Mesendoderm (in vitro differentiated cells): ENCODE measurements around the gene TAF7L. TPM values are rescaled to one million over a fixed set of nuclear protein-coding genes. Genes with fewer than 3 reads are reported as not detected.
"Not testable (repeated sequence)": the region's sequence is repeated elsewhere in the genome, so short reads cannot be mapped to it uniquely, and the experiment has no call there.

Source experiments
- DNase-seq: peaks from one replicate; pipeline ENCODE4 v3.0.0; 2013
- H2AK5ac ChIP-seq: 2 replicates; pipeline ENCODE4 v1.6.1; 2013; ENCODE audit warnings: low read length, inconsistent platforms
- H2BK120ac ChIP-seq: 2 replicates; pipeline ENCODE4 v1.6.1; 2013; ENCODE audit warnings: low read depth, mild to moderate bottlenecking, low read length, moderate library complexity, mixed read lengths
- H2BK15ac ChIP-seq: replicated peaks from 2 replicates; pipeline ENCODE4 v1.6.1; 2013; ENCODE audit warnings: low read depth, mild to moderate bottlenecking, moderate library complexity
- H2BK5ac ChIP-seq: 2 replicates; pipeline ENCODE4 v1.6.1; 2013; ENCODE audit warnings: low read length, inconsistent platforms
- H3K18ac ChIP-seq: 2 replicates; pipeline ENCODE4 v1.6.1; 2013; ENCODE audit warnings: mild to moderate bottlenecking, low read length, mixed read lengths
- H3K23ac ChIP-seq: one replicate; pipeline ENCODE4 v1.6.1; 2013; ENCODE audit warnings: low read length
- H3K27ac ChIP-seq: 2 replicates; pipeline ENCODE4 v1.5.1; 2013; ENCODE audit warnings: low read depth, mild to moderate bottlenecking, inconsistent platforms, low read length, moderate library complexity
- H3K27me3 ChIP-seq: 2 replicates; pipeline ENCODE4 v1.6.1; 2013; ENCODE audit warnings: low read length, control low read depth, mild to moderate bottlenecking, inconsistent platforms; ENCODE audit not compliant: insufficient read depth, poor library complexity
- H3K36me3 ChIP-seq: 2 replicates; pipeline ENCODE4 v1.6.1; 2013; ENCODE audit warnings: low read length, inconsistent platforms; ENCODE audit not compliant: control insufficient read depth, insufficient read depth
- H3K4ac ChIP-seq: one replicate; pipeline ENCODE4 v1.6.1; 2013; ENCODE audit warnings: low read depth, mild to moderate bottlenecking, low read length, moderate library complexity
- H3K4me1 ChIP-seq: 2 replicates; pipeline ENCODE4 v1.6.1; 2013; ENCODE audit warnings: low read depth, low read length, inconsistent platforms; ENCODE audit not compliant: control insufficient read depth
- H3K4me2 ChIP-seq: 2 replicates; pipeline ENCODE4 v1.6.1; 2013; ENCODE audit warnings: low read length
- H3K4me3 ChIP-seq: 2 replicates; pipeline ENCODE4 v1.5.1; 2013; ENCODE audit warnings: mild to moderate bottlenecking, low read length
- H3K56ac ChIP-seq: one replicate; pipeline ENCODE4 v1.6.1; 2013; ENCODE audit warnings: low read length
- H3K79me1 ChIP-seq: 2 replicates; pipeline ENCODE4 v1.6.1; 2013; ENCODE audit warnings: low read length, inconsistent platforms
- H3K79me2 ChIP-seq: 2 replicates; pipeline ENCODE4 v1.6.1; 2013; ENCODE audit warnings: mild to moderate bottlenecking, low read length; ENCODE audit not compliant: control insufficient read depth, insufficient read depth
- H3K9ac ChIP-seq: 2 replicates; pipeline ENCODE4 v1.6.1; 2013; ENCODE audit warnings: low read length, inconsistent platforms
- H4K5ac ChIP-seq: one replicate; pipeline ENCODE4 v1.6.1; 2013; ENCODE audit warnings: low read length
- H4K8ac ChIP-seq: one replicate; pipeline ENCODE4 v1.6.1; 2013; ENCODE audit warnings: low read depth, mild to moderate bottlenecking, control low read depth, low read length, moderate library complexity
- WGBS: extraction: QIAGEN DNeasy Blood & Tissue Kit; methylation state at CpG from one replicate; pipeline ENCODE4 v1.1.7; 2013; ENCODE audit warnings: low lambda C conversion rate, missing lambda C conversion rate; ENCODE audit not compliant: insufficient coverage; ENCODE audit errors: extremely low coverage; 5-methylcytosine and 5-hydroxymethylcytosine counted together
- polyA plus RNA-seq, 2 experiments: library from polyadenylated mRNA; stranded (reverse); fragments of 200-250 nt; gene quantifications; one replicate each; pipeline ENCODE4 v1.2.3, GENCODE V29; 2013

The TAF7L gene, protein sequence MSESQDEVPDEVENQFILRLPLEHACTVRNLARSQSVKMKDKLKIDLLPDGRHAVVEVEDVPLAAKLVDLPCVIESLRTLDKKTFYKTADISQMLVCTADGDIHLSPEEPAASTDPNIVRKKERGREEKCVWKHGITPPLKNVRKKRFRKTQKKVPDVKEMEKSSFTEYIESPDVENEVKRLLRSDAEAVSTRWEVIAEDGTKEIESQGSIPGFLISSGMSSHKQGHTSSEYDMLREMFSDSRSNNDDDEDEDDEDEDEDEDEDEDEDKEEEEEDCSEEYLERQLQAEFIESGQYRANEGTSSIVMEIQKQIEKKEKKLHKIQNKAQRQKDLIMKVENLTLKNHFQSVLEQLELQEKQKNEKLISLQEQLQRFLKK
- polyA plus RNA-seq (2013, experiment 1 of 2), result 0.18 TPM
- polyA plus RNA-seq (2013, experiment 2 of 2), result 0.11 TPM

- Histone ChIP-seq H2AK5ac (no peak within 1 kb of the TSS), H3K4me1 (no peaks in the 10 kb centered on the region), H3K9ac (no peak within 1 kb of the TSS), H3K4me2 (no peak within 1 kb of the TSS), H3K27ac (no peak within 1 kb of the TSS), H2BK15ac (no peak within 1 kb of the TSS), H3K27me3 (no peaks in the 10 kb centered on the region), H3K79me2 (no peaks in the 10 kb centered on the region), H3K18ac (no peak within 1 kb of the TSS), H3K23ac (no peak within 1 kb of the TSS), H2BK5ac (no peak within 1 kb of the TSS), H3K4ac (no peak within 1 kb of the TSS), H3K36me3 (no peaks in the 10 kb centered on the region), H2BK120ac (no peak within 1 kb of the TSS), H3K56ac (no peak within 1 kb of the TSS), H4K8ac (no peak within 1 kb of the TSS), H3K4me3 (no peak within 1 kb of the TSS), H3K79me1 (no peaks in the 10 kb centered on the region), H4K5ac (no peak within 1 kb of the TSS)
- no CpG with 5 or more reads among the region's 75 CpGs for WGBS
- no peak for DNase-seq
Measured at GRCh38 chrX:101290957-101291603, at the start of gene TAF7L. Gene TAF7L (minus strand): TSS chrX:101291334. CDS start chrX:101287543, 3,791 bp downstream.

- no peak overlapping the region for H4K5ac ChIP-seq
- no peaks in the 10 kb centered on the region for H3K4me1 ChIP-seq
- H2BK15ac ChIP-seq, result no peak overlapping the region
- no peak overlapping the region for H3K4me3 ChIP-seq
- H2AK5ac ChIP-seq, result no peak overlapping the region
- H3K23ac ChIP-seq, result no peak overlapping the region
- H3K27me3 ChIP-seq, result no peaks in the 10 kb centered on the region
- no peak overlapping the region for H3K27ac ChIP-seq
- H3K56ac ChIP-seq, result no peak overlapping the region
- H2BK5ac ChIP-seq, result no peak overlapping the region
- no peak overlapping the region for H2BK120ac ChIP-seq
- no CpG with 5 or more reads among the region's 4 CpGs for WGBS
- no peak overlapping the region for H3K4me2 ChIP-seq
- H3K18ac ChIP-seq, result no peak overlapping the region
- no peaks in the 10 kb centered on the region for H3K36me3 ChIP-seq
- H3K79me2 ChIP-seq, result no peaks in the 10 kb centered on the region
- no peak overlapping the region for H4K8ac ChIP-seq
- DNase-seq, result no peak
- H3K4ac ChIP-seq, result no peak overlapping the region
- H3K79me1 ChIP-seq, result no peaks in the 10 kb centered on the region
- no peak overlapping the region for H3K9ac ChIP-seq
Measured at GRCh38 chrX:101337776-101338271, 46.7 kb upstream of the TAF7L start.

- not testable (repeated sequence) for H3K4me2 ChIP-seq, H3K56ac ChIP-seq, H3K27me3 ChIP-seq, H3K4me1 ChIP-seq, H4K8ac ChIP-seq, H3K79me1 ChIP-seq, DNase-seq, H3K36me3 ChIP-seq, H2BK15ac ChIP-seq, H2BK120ac ChIP-seq, H3K18ac ChIP-seq, H3K4me3 ChIP-seq, H3K79me2 ChIP-seq, H3K4ac ChIP-seq, H3K23ac ChIP-seq, H4K5ac ChIP-seq, H3K27ac ChIP-seq, H2AK5ac ChIP-seq, H3K9ac ChIP-seq, H2BK5ac ChIP-seq
- no CpG with 5 or more reads among the region's 7 CpGs for WGBS
Measured at GRCh38 chrX:101334310-101334709, 43.2 kb upstream of the TAF7L start.

DNA sequence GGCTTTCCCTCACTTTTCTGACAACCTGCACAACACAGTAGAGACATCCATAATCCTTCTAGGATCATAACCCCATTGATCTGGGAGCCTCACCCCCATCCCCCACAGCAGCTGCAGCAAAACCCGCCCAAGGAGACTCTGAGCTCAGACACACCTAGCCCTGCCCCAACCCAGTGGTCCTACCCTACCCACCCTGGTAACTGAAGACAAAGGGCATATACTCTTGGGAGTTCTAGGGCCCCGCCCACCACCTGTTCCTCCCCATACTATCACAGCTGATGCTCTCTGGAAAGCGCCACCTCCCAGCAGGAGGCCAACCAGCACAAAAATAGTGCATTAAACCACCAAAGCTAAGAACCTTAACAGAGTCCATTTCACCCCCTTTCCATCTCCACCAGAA, 35.5 kb upstream of the TAF7L start:
- not testable (repeated sequence) for H4K5ac ChIP-seq, H3K79me2 ChIP-seq, H3K27me3 ChIP-seq, H3K18ac ChIP-seq, H3K36me3 ChIP-seq, H3K9ac ChIP-seq, H3K79me1 ChIP-seq, H3K56ac ChIP-seq, H3K4ac ChIP-seq, H3K27ac ChIP-seq, H4K8ac ChIP-seq, H3K23ac ChIP-seq, H2AK5ac ChIP-seq, H2BK15ac ChIP-seq, H3K4me3 ChIP-seq, DNase-seq, H2BK120ac ChIP-seq, H3K4me2 ChIP-seq, H2BK5ac ChIP-seq, H3K4me1 ChIP-seq
- no CpG with 5 or more reads among the region's 3 CpGs for WGBS

GRCh38 chrX:101303790-101304189, 12.7 kb upstream of the TAF7L start:
- H3K9ac ChIP-seq, result no peak overlapping the region
- H4K8ac ChIP-seq, result no peak overlapping the region
- no peak overlapping the region for H2BK120ac ChIP-seq
- no peaks in the 10 kb centered on the region for H3K36me3 ChIP-seq
- H2AK5ac ChIP-seq, result no peak overlapping the region
- no peak overlapping the region for H3K27ac ChIP-seq
- no peak overlapping the region for H3K23ac ChIP-seq
- H4K5ac ChIP-seq, result no peak overlapping the region
- WGBS, result no CpG with 5 or more reads among the region's 1 CpG
- H3K4me2 ChIP-seq, result no peak overlapping the region
- no peak overlapping the region for H3K56ac ChIP-seq
- H3K4me3 ChIP-seq, result no peak overlapping the region
- no peak overlapping the region for H2BK15ac ChIP-seq
- H3K4ac ChIP-seq, result no peak overlapping the region
- no peak overlapping the region for H3K18ac ChIP-seq
- no peaks in the 10 kb centered on the region for H3K79me2 ChIP-seq
- no peak overlapping the region for H2BK5ac ChIP-seq
- H3K4me1 ChIP-seq, result no peaks in the 10 kb centered on the region
- no peaks in the 10 kb centered on the region for H3K79me1 ChIP-seq
- no peaks in the 10 kb centered on the region for H3K27me3 ChIP-seq
- no peak for DNase-seq
